Fibroblast of lung (primary cell): ENCODE data around the gene PPIP5K2.

Experiments
- CTCF ChIP-seq, 2 donors: IDR thresholded peaks in 1 of 2; conservative IDR thresholded peaks in 1 of 2; 1 replicate in 1 of 2; 2 replicates in 1 of 2; pipeline ENCODE4 v1.5.1; 2011 to 2012; ENCODE audit warnings: low read length in 2 of 2, control low read depth in 1 of 2, inconsistent platforms in 1 of 2, low read depth in 1 of 2, mild to moderate bottlenecking in 1 of 2
- EZH2 ChIP-seq: IDR thresholded peaks from 2 replicates; pipeline ENCODE4 v1.5.1; 2012; ENCODE audit warnings: low read length, control low read depth, mild to moderate bottlenecking; ENCODE audit errors: missing control alignments

GRCh38 chr5:103120607-103121200 is 603 bp downstream of the PPIP5K2 start:
- TF ChIP-seq CTCF (conservative IDR thresholded peaks at IDR 0.05 in 1 of 2, IDR thresholded peaks at IDR 0.05 in 1 of 2; ENCODE audit: low read depth in 1 of 2, low read length in 2 of 2) (no peak), EZH2 (no peak)
